ENCODE measurements around the gene SMTNL1. TPM values are rescaled to one million over a fixed set of nuclear protein-coding genes. Genes with fewer than 3 reads are reported as not detected.

SMTNL1 gene
- total RNA-seq, 4 donors from 2014 or later, result not detected

DNA sequence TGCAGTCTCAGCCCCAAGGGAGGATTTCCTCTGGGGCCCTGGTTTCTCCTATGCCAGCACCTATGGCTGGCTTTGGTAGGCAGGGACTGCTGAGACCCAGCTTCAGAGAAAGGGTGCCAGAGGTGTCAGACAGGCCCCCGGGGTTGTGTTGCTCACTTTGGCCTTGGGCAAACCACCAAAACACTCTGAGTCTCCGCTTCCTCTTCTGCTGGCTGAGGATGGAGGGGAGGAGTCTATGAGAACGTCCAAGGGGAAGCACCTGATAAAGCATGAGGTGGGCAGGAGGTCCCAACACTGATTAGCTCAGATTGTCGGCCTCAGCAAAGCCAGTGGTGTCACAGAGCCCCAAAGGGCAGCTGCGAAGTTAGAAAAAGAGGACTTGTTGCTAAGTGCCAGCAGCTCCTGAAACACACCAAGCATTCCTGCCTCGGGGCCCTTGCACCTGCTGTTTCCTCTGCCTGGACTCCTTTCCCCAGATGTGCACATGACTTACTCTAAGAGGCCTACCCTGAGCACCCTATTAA is 10.5 kb downstream of the SMTNL1 start:
- TF ChIP-seq, protein P1, sequence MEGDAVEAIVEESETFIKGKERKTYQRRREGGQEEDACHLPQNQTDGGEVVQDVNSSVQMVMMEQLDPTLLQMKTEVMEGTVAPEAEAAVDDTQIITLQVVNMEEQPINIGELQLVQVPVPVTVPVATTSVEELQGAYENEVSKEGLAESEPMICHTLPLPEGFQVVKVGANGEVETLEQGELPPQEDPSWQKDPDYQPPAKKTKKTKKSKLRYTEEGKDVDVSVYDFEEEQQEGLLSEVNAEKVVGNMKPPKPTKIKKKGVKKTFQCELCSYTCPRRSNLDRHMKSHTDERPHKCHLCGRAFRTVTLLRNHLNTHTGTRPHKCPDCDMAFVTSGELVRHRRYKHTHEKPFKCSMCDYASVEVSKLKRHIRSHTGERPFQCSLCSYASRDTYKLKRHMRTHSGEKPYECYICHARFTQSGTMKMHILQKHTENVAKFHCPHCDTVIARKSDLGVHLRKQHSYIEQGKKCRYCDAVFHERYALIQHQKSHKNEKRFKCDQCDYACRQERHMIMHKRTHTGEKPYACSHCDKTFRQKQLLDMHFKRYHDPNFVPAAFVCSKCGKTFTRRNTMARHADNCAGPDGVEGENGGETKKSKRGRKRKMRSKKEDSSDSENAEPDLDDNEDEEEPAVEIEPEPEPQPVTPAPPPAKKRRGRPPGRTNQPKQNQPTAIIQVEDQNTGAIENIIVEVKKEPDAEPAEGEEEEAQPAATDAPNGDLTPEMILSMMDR (IDR thresholded peaks at IDR 0.05; ENCODE audit: low read depth), result no peak

DNA sequence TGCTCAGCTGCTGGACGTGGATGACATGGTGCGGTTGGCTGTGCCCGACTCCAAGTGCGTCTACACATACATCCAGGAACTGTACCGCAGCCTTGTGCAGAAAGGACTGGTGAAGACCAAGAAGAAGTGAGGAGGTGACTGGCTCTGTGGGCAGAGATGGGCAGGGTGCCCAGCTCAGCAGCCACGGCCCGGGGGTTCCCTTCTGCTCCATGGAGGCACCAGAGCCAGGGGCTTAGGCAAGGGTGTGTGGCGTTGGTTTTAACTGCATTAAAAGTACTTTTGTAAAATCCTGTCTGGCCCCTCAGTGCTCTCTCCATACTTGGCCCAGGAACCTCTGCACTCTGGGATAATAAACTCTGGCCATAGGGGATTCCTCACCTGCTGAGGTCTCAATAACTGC is 12.6 kb downstream of the SMTNL1 start:
- TF ChIP-seq, protein P1 (IDR thresholded peaks at IDR 0.05; ENCODE audit: low read depth), result no peak

DNA sequence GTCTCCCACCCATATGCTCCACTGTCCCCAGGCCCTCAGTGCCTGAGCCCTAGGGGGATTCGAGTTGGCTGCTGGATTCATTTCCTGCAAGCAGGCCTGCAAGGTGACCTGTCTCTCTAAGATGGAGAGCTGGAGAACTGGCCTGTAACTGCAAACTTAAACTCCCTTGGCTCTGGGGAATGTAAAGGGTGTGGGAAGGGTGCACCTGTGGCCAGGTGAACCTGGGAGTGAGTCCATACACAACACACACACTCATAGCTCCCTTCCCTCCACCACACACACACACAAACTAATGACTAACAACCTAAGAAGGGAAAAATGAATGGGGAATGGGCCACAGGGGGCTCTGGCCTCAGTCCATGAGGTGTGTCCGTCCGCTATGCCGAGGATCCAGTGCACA is 14.5 kb downstream of the SMTNL1 start:
- TF ChIP-seq, protein P1 (IDR thresholded peaks at IDR 0.05; ENCODE audit: low read depth), result no peak

DNA sequence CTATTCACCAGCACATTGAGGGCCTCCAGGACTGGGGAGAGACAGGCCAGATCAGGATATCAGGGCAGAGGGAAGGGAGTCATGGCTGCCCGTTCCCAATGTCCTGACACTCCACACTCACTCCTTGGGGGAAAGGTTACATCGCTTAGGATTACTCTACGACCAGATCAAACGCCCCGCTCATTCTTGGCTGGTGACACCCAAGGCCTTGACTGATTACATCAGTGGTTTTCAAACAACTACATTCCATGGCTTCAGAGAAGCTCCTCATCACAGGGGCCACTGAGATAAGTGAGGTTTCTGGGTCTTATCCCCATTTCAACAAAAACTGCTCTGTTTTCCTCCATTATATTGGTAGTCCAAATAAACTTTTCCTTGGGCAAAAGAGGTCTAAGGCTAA is 15.1 kb downstream of the SMTNL1 start:
- TF ChIP-seq, protein P1 (IDR thresholded peaks at IDR 0.05; ENCODE audit: low read depth), result no peak

DNA sequence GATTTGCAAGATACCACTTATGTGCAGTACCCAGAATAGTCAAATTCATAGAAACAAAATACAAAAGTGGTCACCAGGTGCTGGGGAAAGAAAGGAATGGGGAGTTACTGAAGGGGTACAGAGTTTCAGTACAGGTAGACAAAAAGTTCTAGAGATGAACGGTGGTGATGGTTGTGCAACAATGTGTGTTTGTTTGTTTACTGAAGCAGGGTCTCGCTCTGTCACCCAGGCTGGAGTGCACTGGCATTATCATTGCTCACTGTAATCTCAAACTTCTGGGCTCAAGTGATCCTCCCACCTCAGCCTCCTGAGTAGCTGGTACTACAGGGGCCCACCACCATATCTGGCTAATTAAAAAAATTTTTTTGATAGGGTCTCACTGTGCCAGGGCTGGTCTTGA is 18.0 kb downstream of the SMTNL1 start:
- TF ChIP-seq, protein P1 (IDR thresholded peaks at IDR 0.05; ENCODE audit: low read depth), result no peak

DNA sequence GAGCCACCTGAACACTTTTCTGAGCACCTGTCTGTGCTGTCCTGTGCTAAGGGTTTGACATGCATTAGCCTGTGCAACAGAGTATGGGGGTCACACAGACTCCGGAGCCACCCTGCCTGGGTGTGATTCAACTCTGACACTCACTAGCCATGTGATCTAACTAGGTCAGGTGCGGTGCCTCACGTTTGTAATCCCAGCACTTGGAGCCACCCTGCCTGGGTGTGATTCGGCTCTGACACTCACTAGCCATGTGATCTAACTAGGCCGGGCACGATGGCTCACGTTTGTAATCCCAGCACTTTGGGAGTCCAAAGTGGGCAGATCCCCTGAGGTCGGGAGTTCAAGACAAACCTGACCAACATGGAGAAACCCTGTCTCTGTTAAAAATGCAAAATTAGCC is 18.6 kb downstream of the SMTNL1 start:
- TF ChIP-seq, protein P1 (IDR thresholded peaks at IDR 0.05; ENCODE audit: low read depth), result no peak

DNA sequence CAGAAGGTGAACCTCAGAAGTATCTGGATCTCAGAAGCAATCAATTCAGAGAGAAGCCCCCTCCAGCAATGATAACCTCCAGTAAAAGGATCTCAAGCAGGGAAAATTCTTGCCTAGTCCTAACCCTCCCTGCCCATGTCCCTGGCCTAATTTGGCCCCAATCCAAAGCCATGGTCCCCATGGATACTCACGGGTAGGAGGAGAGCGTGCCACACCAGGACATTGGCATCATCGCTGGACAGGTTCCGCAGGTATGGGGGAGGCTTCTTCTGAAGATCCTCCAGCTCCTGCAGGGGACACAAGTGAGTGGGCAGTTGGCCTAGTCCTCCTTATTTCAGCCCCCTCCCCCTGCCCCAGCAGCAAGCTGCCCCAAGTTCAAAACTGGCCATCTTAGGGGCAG is 22.8 kb downstream of the SMTNL1 start:
- TF ChIP-seq, protein P1 (IDR thresholded peaks at IDR 0.05; ENCODE audit: low read depth), result no peak
